Measurements from ENCODE around the gene SFT2D3. TPM values are rescaled to one million over a fixed set of nuclear protein-coding genes. Genes with fewer than 3 reads are reported as not detected.

The SFT2D3 gene
- total RNA-seq, 1 experiment from 2014 or later, result 12.7 TPM

DNA sequence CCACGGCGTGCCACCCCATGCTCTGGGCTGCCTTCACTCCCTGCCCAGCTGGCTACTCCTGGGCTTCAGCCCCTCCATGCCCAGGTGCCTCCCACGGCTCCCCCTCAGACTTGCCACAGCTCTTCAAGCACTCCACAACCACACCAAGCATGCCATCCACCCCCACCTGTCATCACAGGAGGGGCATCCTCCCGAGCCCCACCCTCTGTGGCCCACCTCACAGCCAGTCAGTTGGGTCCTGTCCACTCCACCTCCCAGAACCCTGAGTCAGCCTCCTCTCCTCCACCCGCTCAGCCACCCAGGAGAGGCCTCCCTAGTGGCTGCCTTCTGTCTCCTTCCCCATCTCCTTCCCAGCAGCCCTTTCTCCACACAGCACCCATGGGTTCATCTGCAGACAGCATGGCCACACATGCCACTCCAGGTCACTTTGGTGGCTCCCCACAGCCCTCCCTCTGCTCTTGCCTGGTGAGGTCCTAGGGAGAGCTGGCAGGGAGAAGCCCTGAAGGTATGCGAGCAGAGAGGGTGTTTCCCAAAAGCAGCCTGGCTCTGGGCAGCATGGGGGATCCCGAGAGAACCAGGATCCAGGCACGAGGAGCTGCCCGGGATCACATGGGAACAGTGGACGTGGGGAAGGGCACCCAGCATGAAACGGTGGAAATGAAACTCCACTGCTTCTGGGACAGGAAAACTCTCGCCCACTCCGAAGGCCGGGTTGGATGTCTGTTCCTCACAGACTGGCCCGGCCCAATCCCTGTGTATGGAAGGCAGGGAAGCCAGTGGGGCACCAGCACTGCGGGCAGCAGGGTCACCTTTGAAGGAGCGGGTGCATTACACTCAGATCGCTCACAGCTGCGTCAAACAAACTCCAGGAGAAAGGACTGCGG is 28.7 kb upstream of the SFT2D3 start:
- H3K27me3 ChIP-seq, result no peaks in the 10 kb centered on the region
- H3K4me3 ChIP-seq, result no peak overlapping the region
- no peaks in the 10 kb centered on the region for H3K4me1 ChIP-seq
- H3K27ac ChIP-seq, result no peak overlapping the region
- peaks cover 4% of the 10 kb centered on the region; the same call in 1 of the 2 replicates for H3K9me3 ChIP-seq (replicated peaks)
- DNase-seq, result no peak
- no peaks in the 10 kb centered on the region for H3K36me3 ChIP-seq

- Histone ChIP-seq H3K4me3 (no peak overlapping the region), H3K9me3 (replicated peaks) (no peaks in the 10 kb centered on the region), H3K27me3 (0 out of 2 replicates have a peak, but pooled peaks cover 3% of the 10 kb centered on the region), H3K4me1 (no peaks in the 10 kb centered on the region), H3K27ac (no peak overlapping the region), H3K36me3 (no peaks in the 10 kb centered on the region)
- DNase-seq, result no peak
Measured at GRCh38 chr2:127673291-127674069, 27.8 kb upstream of the SFT2D3 start.

- Histone ChIP-seq H3K27me3 (0 out of 2 replicates have a peak, but pooled peaks cover 4% of the 10 kb centered on the region), H3K4me1 (no peaks in the 10 kb centered on the region), H3K4me3 (peak overlapping the region; percentile 49), H3K9me3 (replicated peaks) (no peaks in the 10 kb centered on the region), H3K27ac (no peak overlapping the region), H3K36me3 (no peaks in the 10 kb centered on the region)
- DNase-seq, result no peak
Measured at GRCh38 chr2:127674241-127675209, 26.8 kb upstream of the SFT2D3 start.

- no peaks in the 10 kb centered on the region for H3K4me1 ChIP-seq
- 0 out of 2 replicates have a peak, but pooled peaks cover 4% of the 10 kb centered on the region for H3K27me3 ChIP-seq
- H3K36me3 ChIP-seq, result no peaks in the 10 kb centered on the region
- no peaks in the 10 kb centered on the region for H3K9me3 ChIP-seq (replicated peaks)
- DNase-seq, result no peak
- no peak within 1 kb of the TSS for H3K27ac ChIP-seq
- H3K4me3 ChIP-seq, result peak within 1 kb of the TSS; percentile 49
Measured at GRCh38 chr2:127675331-127676261, 25.7 kb upstream of the SFT2D3 start, which contains the start of gene LIMS2. TSS of gene LIMS2 (minus strand) at chr2:127675530. CDS start at chr2:127675024, 506 bp downstream.

DNA sequence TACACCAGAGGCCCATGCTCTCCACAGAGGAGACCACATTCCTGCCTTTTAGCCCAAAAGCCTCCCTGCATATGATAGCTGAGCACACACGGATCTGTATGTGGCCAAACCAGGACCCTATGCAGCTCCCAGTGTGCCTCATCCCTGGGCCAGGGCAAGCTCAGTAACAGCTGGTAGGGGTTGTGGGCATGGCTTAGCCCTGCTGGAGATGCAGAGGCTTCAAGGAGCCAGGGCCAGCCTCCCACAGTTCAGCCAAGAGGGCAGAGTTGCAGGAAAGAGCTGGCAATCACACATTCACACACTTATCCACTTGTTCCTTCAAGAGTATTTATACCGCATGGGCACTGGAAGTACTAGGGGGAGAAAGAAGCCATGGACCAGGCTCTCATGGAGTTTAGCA is 24.4 kb upstream of the SFT2D3 start:
- Histone ChIP-seq H3K36me3 (no peaks in the 10 kb centered on the region), H3K9me3 (replicated peaks) (no peaks in the 10 kb centered on the region), H3K4me3 (no peak overlapping the region), H3K4me1 (peaks cover 3% of the 10 kb centered on the region; the same call in 1 of the 2 replicates), H3K27ac (no peak overlapping the region), H3K27me3 (0 out of 2 replicates have a peak, but pooled peaks cover 4% of the 10 kb centered on the region)
- DNase-seq, result no peak

DNA sequence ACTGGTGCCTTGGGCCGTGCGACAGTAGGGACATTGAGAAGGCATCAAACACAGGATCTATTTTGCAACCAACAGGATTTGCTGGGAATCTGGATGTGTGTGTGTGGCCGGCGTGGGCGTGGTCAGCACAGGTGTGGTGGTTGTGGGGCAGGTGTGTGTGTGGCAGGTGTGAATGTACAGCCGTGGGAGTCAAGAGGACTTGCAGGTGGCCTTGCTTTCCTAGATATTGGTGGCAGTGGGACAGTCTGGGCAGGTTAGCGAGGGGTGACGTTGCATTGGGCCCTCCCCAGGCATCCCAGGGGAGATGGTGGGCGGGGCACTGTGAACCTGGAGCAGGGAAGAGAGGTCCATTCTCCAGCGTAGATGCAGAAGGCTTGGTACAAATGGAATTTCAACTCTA is 22.8 kb upstream of the SFT2D3 start:
- no peak for DNase-seq
- Histone ChIP-seq H3K4me1 (peaks cover 12% of the 10 kb centered on the region), H3K27me3 (0 out of 2 replicates have a peak, but pooled peaks cover 4% of the 10 kb centered on the region), H3K27ac (no peak overlapping the region), H3K36me3 (no peaks in the 10 kb centered on the region), H3K4me3 (no peak overlapping the region), H3K9me3 (replicated peaks) (no peaks in the 10 kb centered on the region)

DNA sequence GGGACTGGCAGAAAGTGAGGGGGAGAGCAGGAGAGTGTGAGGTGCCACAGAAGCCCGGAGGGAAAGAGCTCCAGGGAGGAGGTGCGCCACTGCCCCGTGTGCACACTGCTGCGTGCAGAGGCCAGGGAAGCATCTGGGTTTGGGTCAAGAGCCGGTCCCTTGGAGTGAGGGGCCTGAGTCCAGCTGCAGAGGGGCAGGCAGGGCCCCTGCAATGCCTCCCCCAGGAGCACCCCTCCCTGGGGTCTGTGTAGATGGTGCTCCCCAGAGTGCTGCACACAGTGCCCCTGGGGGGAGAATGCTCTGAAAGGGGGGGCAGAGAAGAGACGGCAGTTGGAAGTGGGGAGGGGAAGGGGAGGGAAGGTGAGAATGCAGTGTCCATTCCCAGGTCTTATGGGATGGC is 22.3 kb upstream of the SFT2D3 start:
- Histone ChIP-seq H3K4me1 (peaks cover 15% of the 10 kb centered on the region), H3K9me3 (replicated peaks) (no peaks in the 10 kb centered on the region), H3K27me3 (0 out of 2 replicates have a peak, but pooled peaks cover 4% of the 10 kb centered on the region), H3K4me3 (no peak overlapping the region), H3K36me3 (no peaks in the 10 kb centered on the region), H3K27ac (no peak overlapping the region)
- DNase-seq, result no peak

- Histone ChIP-seq H3K9me3 (replicated peaks) (no peaks in the 10 kb centered on the region), H3K4me3 (no peak overlapping the region), H3K27ac (no peak overlapping the region), H3K4me1 (peaks cover 18% of the 10 kb centered on the region), H3K36me3 (no peaks in the 10 kb centered on the region), H3K27me3 (0 out of 2 replicates have a peak, but pooled peaks cover 4% of the 10 kb centered on the region)
- DNase-seq, result no peak
Measured at GRCh38 chr2:127679680-127680361, 21.5 kb upstream of the SFT2D3 start.

- 0 out of 2 replicates have a peak, but pooled peaks cover 4% of the 10 kb centered on the region for H3K27me3 ChIP-seq
- H3K27ac ChIP-seq, result no peak overlapping the region
- no peak for DNase-seq
- H3K4me1 ChIP-seq, result peaks cover 18% of the 10 kb centered on the region
- H3K4me3 ChIP-seq, result peak overlapping the region; percentile 53
- H3K36me3 ChIP-seq, result no peaks in the 10 kb centered on the region
- H3K9me3 ChIP-seq (replicated peaks), result no peaks in the 10 kb centered on the region
Measured at GRCh38 chr2:127680706-127681287, 20.5 kb upstream of the SFT2D3 start.

- Histone ChIP-seq H3K9me3 (replicated peaks) (no peaks in the 10 kb centered on the region), H3K27me3 (0 out of 2 replicates have a peak, but pooled peaks cover 4% of the 10 kb centered on the region), H3K36me3 (no peaks in the 10 kb centered on the region), H3K27ac (peak overlapping the region; percentile 29; the same call in 1 of the 2 replicates), H3K4me1 (peaks cover 18% of the 10 kb centered on the region), H3K4me3 (peak overlapping the region; percentile 53)
- peak; percentile 57 to 69 for DNase-seq
Measured at GRCh38 chr2:127681288-127681804, 20.0 kb upstream of the SFT2D3 start.

DNA sequence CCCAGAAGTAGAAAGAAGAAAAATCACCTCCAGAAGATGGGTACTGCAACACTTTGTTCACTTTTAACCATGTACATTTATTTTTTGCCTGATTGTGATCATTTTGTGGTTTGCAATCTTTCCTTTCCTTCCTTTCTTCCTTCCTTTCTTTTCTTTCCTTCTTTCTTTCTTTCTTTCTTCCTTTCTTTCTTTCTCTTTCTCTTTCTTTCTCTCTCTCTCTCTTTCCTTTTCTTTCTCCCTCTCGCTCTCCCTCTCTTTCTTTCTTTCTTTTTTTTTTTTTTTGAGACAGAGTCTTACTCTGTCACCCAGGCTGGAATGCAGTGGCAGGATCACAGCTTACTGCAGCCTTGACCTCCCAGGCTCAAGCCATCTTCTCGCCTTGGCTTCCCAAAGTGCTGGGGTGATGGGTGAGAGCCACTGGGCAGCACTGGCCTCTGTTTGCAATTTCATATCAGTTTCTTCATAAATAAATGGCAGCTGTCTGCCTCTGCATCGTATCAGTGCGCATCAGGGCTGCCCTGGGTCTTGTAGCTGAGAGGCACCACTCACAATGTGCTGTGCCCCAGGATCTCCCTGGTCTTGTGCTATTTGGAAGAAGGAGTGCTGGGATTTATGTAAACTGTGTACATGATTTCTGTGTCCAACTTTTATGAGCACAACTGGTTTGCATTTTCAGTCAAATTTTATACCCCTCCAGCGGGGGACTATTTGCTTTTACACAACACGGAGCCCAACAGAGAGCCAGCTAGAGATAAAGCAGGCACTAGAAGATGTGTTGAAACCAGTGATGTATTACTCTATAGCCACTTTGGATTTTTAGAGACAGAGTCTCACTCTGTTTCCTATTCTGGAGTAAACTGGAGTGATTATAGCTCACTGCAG is 19.1 kb upstream of the SFT2D3 start:
- Histone ChIP-seq H3K4me3 (peak overlapping the region; percentile 53), H3K4me1 (peaks cover 18% of the 10 kb centered on the region), H3K27me3 (0 out of 2 replicates have a peak, but pooled peaks cover 4% of the 10 kb centered on the region), H3K9me3 (replicated peaks) (no peaks in the 10 kb centered on the region), H3K36me3 (no peaks in the 10 kb centered on the region), H3K27ac (no peak overlapping the region)
- DNase-seq, result no peak

Measured in SJCRH30 (cell line).